Peyer's patch (tissue), 4 donors: ENCODE data around the gene GOLT1B. TPM values are rescaled to one million over a fixed set of nuclear protein-coding genes. Genes with fewer than 3 reads are reported as not detected.

ENCODE experiments used
- DNase-seq, 3 donors: peaks; one replicate each; pipeline ENCODE4 v3.0.0-alpha.2; 2017 to 2019
- H3K27ac ChIP-seq, 4 donors: fragments of 200-600 bp; sonication (generic); one replicate each; pipeline ENCODE4 v1.5.1; 2016 to 2019
- H3K27me3 ChIP-seq, 2 donors: fragments of 200-600 bp; sonication (generic); one replicate each; pipeline ENCODE4 v1.5.1; 2019
- H3K36me3 ChIP-seq, 3 donors: fragments of 200-600 bp; sonication (generic); one replicate each; pipeline ENCODE4 v1.5.1; 2016 to 2019
- H3K4me1 ChIP-seq, 4 donors: fragments of 200-600 bp; sonication (generic); one replicate each; pipeline ENCODE4 v1.5.1; 2016 to 2019
- H3K4me3 ChIP-seq, 4 donors: fragments of 200-600 bp; sonication (generic); 1 replicate in 3 of 4; 2 replicates in 1 of 4; pipeline ENCODE4 v1.5.1; 2016 to 2019; ENCODE audit warnings: mild to moderate bottlenecking in 1 of 4
- H3K9me3 ChIP-seq, 4 donors: fragments of 200-600 bp; sonication (generic); one replicate each; pipeline ENCODE4 v1.5.1; 2016 to 2019; ENCODE audit warnings: mild to moderate bottlenecking in 1 of 4
- POLR2A ChIP-seq, 2 donors: fragments of 450-650 bp; IDR thresholded peaks; one replicate each; pipeline ENCODE4 v1.5.1; 2017; ENCODE audit warnings: antibody characterized with exemption in 2 of 2, mild to moderate bottlenecking in 2 of 2, moderate library complexity in 2 of 2
- total RNA-seq, 4 donors: library from RNA; depleted of rRNA; stranded (reverse); fragments of >200 nt; gene quantifications; one replicate each; pipeline ENCODE4 v1.1.0, GENCODE V29; 2016
- TF ChIP-seq, protein P1 (sequence below), 6 experiments: fragments of 450-650 bp in 4 of 6; fragments of 200-600 bp in 2 of 6; sonication (generic) in 1 of 6; IDR thresholded peaks; one replicate each; pipeline ENCODE4 v1.5.1; 2017 to 2019; ENCODE audit warnings: antibody characterized with exemption in 6 of 6, mild to moderate bottlenecking in 3 of 6, moderate library complexity in 1 of 6

Gene GOLT1B
- total RNA-seq, 4 donors from 2014 or later, result 6.8 to 31.4 (median 14.0) TPM

DNA sequence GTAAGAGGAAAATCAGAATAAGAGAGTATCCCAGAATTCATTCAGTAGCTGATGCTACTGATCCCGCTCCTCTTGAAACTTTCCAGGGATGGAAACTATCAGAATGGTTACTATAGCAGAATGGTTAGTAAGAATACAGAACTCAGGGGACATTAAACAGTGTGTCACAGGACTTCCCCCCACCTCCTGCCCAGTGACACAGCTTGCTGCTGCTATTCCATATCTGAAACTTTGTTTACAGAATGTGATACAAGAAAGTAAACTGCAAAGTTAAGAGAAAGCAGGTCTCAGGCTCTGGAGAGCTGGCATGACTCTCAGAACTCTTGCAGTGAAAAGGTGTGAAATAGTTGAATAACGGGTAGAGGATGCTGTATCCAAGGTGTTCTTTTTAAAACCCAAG is 27.9 kb downstream of the GOLT1B start:
- TF ChIP-seq POLR2A (IDR thresholded peaks at IDR 0.05), result no peak
- TF ChIP-seq, protein P1, sequence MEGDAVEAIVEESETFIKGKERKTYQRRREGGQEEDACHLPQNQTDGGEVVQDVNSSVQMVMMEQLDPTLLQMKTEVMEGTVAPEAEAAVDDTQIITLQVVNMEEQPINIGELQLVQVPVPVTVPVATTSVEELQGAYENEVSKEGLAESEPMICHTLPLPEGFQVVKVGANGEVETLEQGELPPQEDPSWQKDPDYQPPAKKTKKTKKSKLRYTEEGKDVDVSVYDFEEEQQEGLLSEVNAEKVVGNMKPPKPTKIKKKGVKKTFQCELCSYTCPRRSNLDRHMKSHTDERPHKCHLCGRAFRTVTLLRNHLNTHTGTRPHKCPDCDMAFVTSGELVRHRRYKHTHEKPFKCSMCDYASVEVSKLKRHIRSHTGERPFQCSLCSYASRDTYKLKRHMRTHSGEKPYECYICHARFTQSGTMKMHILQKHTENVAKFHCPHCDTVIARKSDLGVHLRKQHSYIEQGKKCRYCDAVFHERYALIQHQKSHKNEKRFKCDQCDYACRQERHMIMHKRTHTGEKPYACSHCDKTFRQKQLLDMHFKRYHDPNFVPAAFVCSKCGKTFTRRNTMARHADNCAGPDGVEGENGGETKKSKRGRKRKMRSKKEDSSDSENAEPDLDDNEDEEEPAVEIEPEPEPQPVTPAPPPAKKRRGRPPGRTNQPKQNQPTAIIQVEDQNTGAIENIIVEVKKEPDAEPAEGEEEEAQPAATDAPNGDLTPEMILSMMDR (IDR thresholded peaks at IDR 0.05), result no peak
- no peaks in the 10 kb centered on the region for H3K9me3 ChIP-seq
- H3K27ac ChIP-seq, result no peak overlapping the region
- H3K36me3 ChIP-seq, result no peaks in the 10 kb centered on the region
- H3K27me3 ChIP-seq, result no peaks in the 10 kb centered on the region
- H3K4me1 ChIP-seq, result no peaks in the 10 kb centered on the region
- H3K4me3 ChIP-seq, result no peak overlapping the region
- DNase-seq, result no peak

GRCh38 chr12:21538061-21538653 is 36.6 kb downstream of the GOLT1B start:
- no peak for DNase-seq
- TF ChIP-seq, protein P1 (IDR thresholded peaks at IDR 0.05), result no peak
- no peak for TF ChIP-seq POLR2A (IDR thresholded peaks at IDR 0.05)
- Histone ChIP-seq H3K27ac (no peak overlapping the region), H3K36me3 (no peaks in the 10 kb centered on the region), H3K9me3 (no peaks in the 10 kb centered on the region), H3K4me1 (no peaks in the 10 kb centered on the region), H3K4me3 (no peak overlapping the region), H3K27me3 (no peaks in the 10 kb centered on the region)

DNA sequence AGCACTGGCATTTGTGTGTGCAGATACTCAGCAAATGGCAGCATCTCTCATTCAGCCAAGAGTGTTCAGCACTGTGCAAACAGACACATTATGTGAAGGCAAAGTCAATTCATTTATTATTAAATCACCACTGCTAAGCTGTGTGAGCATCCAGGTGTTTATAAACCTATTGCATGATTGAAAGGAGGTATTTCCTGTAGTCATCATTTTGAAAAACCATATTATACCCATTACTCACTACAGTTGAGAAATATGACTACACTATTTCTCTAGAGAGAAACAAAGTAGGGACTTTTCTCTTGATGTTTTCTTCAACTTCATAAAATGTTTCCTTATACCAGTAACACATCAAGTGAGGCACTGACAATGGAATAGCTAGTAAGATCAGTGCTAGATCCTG is 38.2 kb downstream of the GOLT1B start:
- Histone ChIP-seq H3K4me1 (no peaks in the 10 kb centered on the region), H3K9me3 (no peaks in the 10 kb centered on the region), H3K4me3 (no peak overlapping the region), H3K27me3 (no peaks in the 10 kb centered on the region), H3K27ac (no peak overlapping the region), H3K36me3 (no peaks in the 10 kb centered on the region)
- TF ChIP-seq, protein P1 (IDR thresholded peaks at IDR 0.05), result no peak
- TF ChIP-seq POLR2A (IDR thresholded peaks at IDR 0.05), result no peak
- DNase-seq, result no peak

DNA sequence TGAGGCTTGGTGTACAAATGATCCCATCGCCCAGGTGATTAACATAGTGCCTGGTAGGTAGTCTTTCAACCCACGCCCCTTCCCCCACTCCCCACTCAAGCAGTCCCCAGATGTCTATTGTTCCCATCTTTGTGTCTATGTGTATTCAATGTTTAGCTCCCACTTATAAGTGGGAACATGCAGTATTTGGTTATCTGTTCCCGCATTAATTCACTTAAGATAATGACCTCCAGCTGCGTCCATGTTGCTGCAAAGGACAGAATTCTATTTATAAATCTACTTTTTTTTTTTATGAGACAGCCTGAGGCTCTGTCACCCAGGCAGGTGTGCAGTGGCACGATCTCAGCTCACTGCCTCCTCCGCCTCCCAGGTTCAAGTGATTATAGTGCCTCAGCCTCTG is 40.2 kb downstream of the GOLT1B start:
- Histone ChIP-seq H3K4me1 (no peaks in the 10 kb centered on the region), H3K36me3 (no peaks in the 10 kb centered on the region), H3K4me3 (no peak overlapping the region), H3K27ac (no peak overlapping the region), H3K27me3 (no peaks in the 10 kb centered on the region), H3K9me3 (no peaks in the 10 kb centered on the region)
- DNase-seq, result no peak
- TF ChIP-seq, protein P1 (IDR thresholded peaks at IDR 0.05), result no peak
- no peak for TF ChIP-seq POLR2A (IDR thresholded peaks at IDR 0.05)

- TF ChIP-seq, protein P1 (IDR thresholded peaks at IDR 0.05), result no peak
- no peak for TF ChIP-seq POLR2A (IDR thresholded peaks at IDR 0.05)
- no peaks in the 10 kb centered on the region for H3K9me3 ChIP-seq
- H3K4me1 ChIP-seq, result no peaks in the 10 kb centered on the region
- H3K27ac ChIP-seq, result no peak overlapping the region
- H3K4me3 ChIP-seq, result no peak overlapping the region
- no peak for DNase-seq
- no peaks in the 10 kb centered on the region for H3K36me3 ChIP-seq
- H3K27me3 ChIP-seq, result no peaks in the 10 kb centered on the region
Observed at GRCh38 chr12:21542403-21542802, 40.8 kb downstream of the GOLT1B start.

DNA sequence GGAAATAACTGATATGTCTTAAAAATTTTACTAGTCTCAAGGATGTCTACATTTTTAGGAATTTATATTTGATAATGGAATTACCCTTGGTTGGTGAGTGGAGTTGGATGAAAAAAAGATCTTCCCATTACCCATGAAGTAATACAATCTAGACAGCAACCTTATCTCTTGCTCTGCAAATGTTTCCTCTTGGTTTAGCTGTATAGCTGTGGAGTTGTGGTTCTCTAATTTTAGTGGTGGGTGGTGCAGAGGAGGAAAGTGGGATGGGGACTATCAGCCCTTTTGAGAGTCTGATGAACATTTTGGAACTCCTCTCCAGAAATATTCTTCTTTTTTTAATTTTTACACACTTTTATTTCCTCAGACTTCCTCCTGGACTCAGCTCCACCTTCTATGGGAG is 41.6 kb downstream of the GOLT1B start:
- H3K9me3 ChIP-seq, result no peaks in the 10 kb centered on the region
- H3K4me3 ChIP-seq, result no peak overlapping the region
- TF ChIP-seq, protein P1 (IDR thresholded peaks at IDR 0.05), result no peak
- no peak for TF ChIP-seq POLR2A (IDR thresholded peaks at IDR 0.05)
- DNase-seq, result no peak
- no peaks in the 10 kb centered on the region for H3K4me1 ChIP-seq
- no peaks in the 10 kb centered on the region for H3K36me3 ChIP-seq
- no peaks in the 10 kb centered on the region for H3K27me3 ChIP-seq
- no peak overlapping the region for H3K27ac ChIP-seq
